ENCODE measurements around the gene MKRN3.

MKRN3 gene

GRCh38 chr15:23565395-23566070 lies at the start of gene MKRN3:
TSS of gene MKRN3 (plus strand) at chr15:23565674. CDS start at chr15:23565783, 109 bp downstream.
- peak; percentile 35 for DNase-seq

GRCh38 chr15:23516866-23517265 lies 48.6 kb upstream of the MKRN3 start:
- no peak for DNase-seq

GRCh38 chr15:23518104-23518503 lies 47.4 kb upstream of the MKRN3 start:
- no peak for DNase-seq

- no peak for DNase-seq
Measured at GRCh38 chr15:23524816-23525215, 40.7 kb upstream of the MKRN3 start.

GRCh38 chr15:23529891-23530290 lies 35.6 kb upstream of the MKRN3 start:
- no peak for DNase-seq

- DNase-seq, result no peak
Measured at GRCh38 chr15:23532024-23532423, 33.5 kb upstream of the MKRN3 start.

- DNase-seq, result no peak
Measured at GRCh38 chr15:23536659-23537058, 28.8 kb upstream of the MKRN3 start.

- DNase-seq, result no peak
Measured at GRCh38 chr15:23538648-23539047, 26.8 kb upstream of the MKRN3 start.

- DNase-seq, result no peak
Measured at GRCh38 chr15:23539892-23540291, 25.6 kb upstream of the MKRN3 start.

- DNase-seq, result no peak
Measured at GRCh38 chr15:23546158-23546557, 19.3 kb upstream of the MKRN3 start.

GRCh38 chr15:23548071-23548470 lies 17.4 kb upstream of the MKRN3 start:
- no peak for DNase-seq

- no peak for DNase-seq
Measured at GRCh38 chr15:23561914-23562313, 3.6 kb upstream of the MKRN3 start.

- DNase-seq, result no peak
Measured at GRCh38 chr15:23564821-23565394, 566 bp upstream of the MKRN3 start.

- DNase-seq, result peak; percentile 54
Measured at GRCh38 chr15:23566071-23566554, 639 bp downstream of the MKRN3 start.

- no peak for DNase-seq
Measured at GRCh38 chr15:23566651-23567050, 1.2 kb downstream of the MKRN3 start.

- no peak for DNase-seq
Measured at GRCh38 chr15:23567921-23568320, 2.4 kb downstream of the MKRN3 start.

GRCh38 chr15:23569151-23569925 lies 3.9 kb downstream of the MKRN3 start:
- no peak for DNase-seq

GRCh38 chr15:23570486-23570885 lies 5.0 kb downstream of the MKRN3 start:
- no peak for DNase-seq

- no peak for DNase-seq
Measured at GRCh38 chr15:23572844-23573243, 7.4 kb downstream of the MKRN3 start.

GRCh38 chr15:23574742-23575141 lies 9.3 kb downstream of the MKRN3 start:
- no peak for DNase-seq

- DNase-seq, result no peak
Measured at GRCh38 chr15:23576061-23576460, 10.6 kb downstream of the MKRN3 start.

- DNase-seq, result no peak
Measured at GRCh38 chr15:23578521-23579150, 13.2 kb downstream of the MKRN3 start.

- DNase-seq, result no peak
Measured at GRCh38 chr15:23588268-23588667, 22.8 kb downstream of the MKRN3 start.
